ENCODE data around the gene BTBD18.
"Not testable (repeated sequence)": the region's sequence is repeated elsewhere in the genome, so short reads cannot be mapped to it uniquely, and the experiment has no call there.

Gene BTBD18

DNA sequence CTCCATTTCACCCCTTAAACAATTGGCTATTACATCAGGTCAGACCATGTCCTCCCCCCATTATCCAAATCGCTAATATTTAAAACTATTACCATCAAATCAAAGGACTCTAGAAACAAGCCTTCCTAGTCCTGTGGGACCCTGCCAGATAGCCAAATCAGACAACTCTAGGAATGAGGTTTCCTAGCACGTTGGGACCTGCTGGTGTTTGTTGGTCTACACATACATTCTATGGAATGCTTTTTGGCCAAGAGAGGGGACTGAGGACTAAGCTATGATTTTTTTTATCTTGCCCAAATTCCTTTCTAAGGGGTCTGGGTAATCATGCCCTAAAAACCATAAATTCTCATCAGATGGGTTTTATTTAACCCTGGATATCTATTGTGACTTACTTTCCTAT is 24.4 kb downstream of the BTBD18 start:
- H3K9me3 Mint-ChIP-seq (ENCODE audit: low read depth): no peaks in the 10 kb centered on the region
- no peak overlapping the region for H3K4me3 Mint-ChIP-seq
- H3K4me1 Mint-ChIP-seq (ENCODE audit: low read depth): peaks cover 17% of the 10 kb centered on the region
- no peaks in the 10 kb centered on the region for H3K27me3 Mint-ChIP-seq
- H3K36me3 Mint-ChIP-seq: no peaks in the 10 kb centered on the region
- H3K27ac Mint-ChIP-seq: no peak overlapping the region

DNA sequence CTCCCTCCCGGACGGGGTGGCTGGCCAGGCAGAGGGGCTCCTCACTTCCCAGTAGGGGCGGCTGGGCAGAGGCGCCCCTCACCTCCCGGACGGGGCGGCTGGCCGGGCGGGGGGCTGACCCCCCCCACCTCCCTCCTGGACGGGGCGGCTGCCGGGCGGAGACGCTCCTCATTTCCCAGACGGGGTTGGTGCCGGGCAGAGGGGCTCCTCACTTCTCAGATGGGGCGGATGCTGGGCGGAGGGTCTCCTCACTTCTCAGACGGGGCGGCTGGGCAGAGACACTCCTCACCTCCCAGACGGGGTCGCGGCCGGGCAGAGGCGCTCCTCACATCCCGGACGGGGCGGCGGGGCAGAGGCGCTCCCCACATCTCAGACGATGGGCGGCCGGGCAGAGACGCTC is 34.9 kb downstream of the BTBD18 start:
- not testable (repeated sequence) for H3K27me3 Mint-ChIP-seq; H3K27ac Mint-ChIP-seq; H3K36me3 Mint-ChIP-seq; H3K4me3 Mint-ChIP-seq; H3K9me3 Mint-ChIP-seq (ENCODE audit: low read depth)
- peaks cover 26% of the 10 kb centered on the region for H3K4me1 Mint-ChIP-seq (ENCODE audit: low read depth)

DNA sequence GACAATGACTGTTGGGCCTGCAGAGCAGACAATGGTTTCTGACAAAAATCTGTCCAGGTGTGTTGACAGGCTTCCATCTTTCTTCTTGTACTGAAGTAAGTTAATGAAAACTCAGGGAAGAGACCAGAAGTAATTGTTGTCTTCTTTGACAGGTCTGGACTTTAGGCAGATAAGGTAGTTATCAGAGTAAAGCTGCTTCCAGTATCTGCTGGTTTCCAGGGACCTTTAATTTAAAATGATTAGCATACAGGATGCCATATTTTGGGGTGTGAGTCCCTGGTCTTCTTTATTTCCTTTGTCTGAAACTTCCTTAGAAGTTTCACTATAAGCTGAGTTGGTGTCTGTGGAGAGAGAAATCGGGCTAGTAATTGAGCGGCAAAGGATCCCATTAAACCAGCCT is 37.8 kb downstream of the BTBD18 start:
- H3K27me3 Mint-ChIP-seq: no peaks in the 10 kb centered on the region
- peak overlapping the region; percentile 99 for H3K4me3 Mint-ChIP-seq
- peaks cover 2% of the 10 kb centered on the region for H3K36me3 Mint-ChIP-seq
- H3K9me3 Mint-ChIP-seq (ENCODE audit: low read depth): no peaks in the 10 kb centered on the region
- peaks cover 42% of the 10 kb centered on the region for H3K4me1 Mint-ChIP-seq (ENCODE audit: low read depth)
- peak overlapping the region; percentile 99 for H3K27ac Mint-ChIP-seq

DNA sequence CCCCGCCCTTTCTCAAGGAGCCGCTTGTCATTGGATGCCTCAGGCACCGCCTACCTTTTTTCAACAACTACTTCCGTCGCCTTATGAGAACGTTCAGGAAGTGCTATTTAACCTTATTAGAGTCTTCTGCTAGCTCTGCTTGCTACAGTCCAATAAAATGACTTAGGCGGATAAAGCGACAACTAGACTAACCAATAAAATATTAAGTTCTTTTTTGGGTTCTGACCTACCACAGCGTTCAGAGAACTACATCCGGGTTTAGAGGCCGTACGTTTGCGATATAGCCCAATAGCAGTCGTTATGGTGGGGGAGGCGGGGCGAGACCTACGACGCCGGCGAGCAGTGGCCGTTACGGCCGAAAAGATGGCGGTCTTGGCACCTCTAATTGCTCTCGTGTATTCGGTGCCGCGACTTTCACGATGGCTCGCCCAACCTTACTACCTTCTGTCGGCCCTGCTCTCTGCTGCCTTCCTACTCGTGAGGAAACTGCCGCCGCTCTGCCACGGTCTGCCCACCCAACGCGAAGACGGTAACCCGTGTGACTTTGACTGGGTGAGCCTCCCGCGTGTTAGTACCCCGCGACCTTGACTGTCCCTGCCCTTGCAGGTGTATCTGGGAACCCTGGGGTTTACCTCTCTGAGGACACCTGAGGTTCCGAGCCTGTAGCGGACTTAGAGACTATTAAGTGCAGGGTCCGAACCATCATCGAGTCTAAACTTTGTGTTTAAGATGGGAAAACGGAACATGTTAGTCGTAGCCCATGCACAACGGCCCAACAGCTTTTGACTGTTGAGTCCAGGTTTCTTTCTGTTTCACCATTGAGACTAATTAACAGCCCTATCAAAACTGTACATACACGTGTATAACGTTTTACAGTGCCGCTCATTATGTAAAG is 39.1 kb downstream of the BTBD18 start, which contains the start of gene TMX2:
TSS of gene TMX2 (plus strand) at position 338 of the 895 bp plus-strand sequence. CDS start at position 364, 26 bp downstream.
- Mint-ChIP-seq H3K4me1 (ENCODE audit: low read depth) (peaks cover 44% of the 10 kb centered on the region), H3K27me3 (no peaks in the 10 kb centered on the region), H3K36me3 (no peaks in the 10 kb centered on the region), H3K9me3 (ENCODE audit: low read depth) (no peaks in the 10 kb centered on the region), H3K27ac (peak within 1 kb of the TSS; percentile 99), H3K4me3 (peak within 1 kb of the TSS; percentile 99)

DNA sequence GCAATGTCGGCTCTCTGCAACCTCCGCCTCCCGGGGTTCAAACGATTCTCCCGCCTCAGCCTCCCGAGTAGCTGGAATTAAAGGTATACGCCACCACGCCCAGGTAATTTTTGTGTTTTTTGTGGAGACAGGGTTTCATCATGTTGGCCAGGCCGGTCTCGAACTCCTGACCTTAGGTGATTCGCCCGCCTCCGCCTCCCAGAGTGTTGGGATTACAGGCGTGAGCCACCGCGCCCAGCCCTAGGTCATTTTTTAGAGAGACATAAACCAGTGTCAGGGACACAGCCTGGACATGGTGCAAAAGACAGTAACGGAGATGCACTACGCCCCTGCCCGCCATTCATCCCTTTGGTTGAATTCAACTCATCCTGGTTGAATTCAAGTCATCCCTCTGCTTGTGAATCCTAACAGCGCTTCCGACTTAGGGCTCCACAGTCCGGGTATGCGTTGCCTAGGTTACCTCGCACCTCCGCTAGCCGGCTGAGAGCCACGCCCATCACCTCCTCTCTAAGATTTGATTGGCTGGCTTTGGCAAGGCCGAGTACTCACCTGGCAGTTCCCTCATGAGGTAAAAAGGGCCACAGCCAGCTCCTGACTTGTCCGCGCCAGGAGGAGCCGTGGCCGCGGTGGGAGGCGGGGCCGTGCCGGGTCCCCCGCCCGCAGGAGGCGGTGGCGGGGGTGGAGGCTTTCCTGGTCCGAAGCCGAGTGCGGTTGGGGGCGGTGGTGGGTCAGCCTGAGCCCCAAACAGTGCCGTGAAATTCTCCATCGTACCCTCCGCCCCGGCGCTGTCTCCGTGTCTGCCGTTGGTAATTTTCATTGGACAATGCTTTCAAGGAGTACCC is 40.0 kb downstream of the BTBD18 start, which contains the start of gene MED19:
TSS of gene MED19 (minus strand) at position 802 of the 842 bp plus-strand sequence. CDS start at position 766, 36 bp downstream.
- Mint-ChIP-seq H3K27me3 (no peaks in the 10 kb centered on the region), H3K9me3 (ENCODE audit: low read depth) (no peaks in the 10 kb centered on the region), H3K36me3 (no peaks in the 10 kb centered on the region), H3K4me3 (peak within 1 kb of the TSS; percentile 99), H3K4me1 (ENCODE audit: low read depth) (peaks cover 44% of the 10 kb centered on the region), H3K27ac (peak within 1 kb of the TSS; percentile 99)

DNA sequence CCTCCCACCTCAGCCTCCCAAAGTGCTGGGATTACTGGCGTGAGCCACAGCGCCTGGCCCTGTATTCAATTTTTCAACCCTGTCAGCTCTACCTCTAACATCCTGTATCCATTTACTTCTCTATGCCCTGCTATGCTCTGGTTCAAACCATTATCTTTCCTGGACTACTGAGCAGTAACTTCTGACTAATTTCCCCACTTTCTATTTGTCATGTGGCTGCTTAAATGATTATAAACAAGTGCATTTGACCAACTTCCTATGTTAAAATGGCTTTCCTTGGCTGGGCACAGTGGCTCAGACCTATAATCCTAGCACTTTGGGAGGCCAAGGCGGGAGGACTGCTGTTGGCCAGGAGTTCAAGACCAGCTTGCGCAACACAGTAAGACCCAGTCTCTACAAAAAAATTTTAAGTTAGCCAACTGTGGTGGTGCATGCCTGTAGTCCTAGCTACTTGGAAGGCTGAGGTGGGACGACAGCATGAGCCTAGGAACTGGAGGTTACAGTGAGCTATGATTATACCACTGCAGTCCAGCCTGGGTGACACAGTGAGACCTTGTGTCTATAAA is 41.7 kb downstream of the BTBD18 start:
- Mint-ChIP-seq H3K36me3 (no peaks in the 10 kb centered on the region), H3K4me3 (peak overlapping the region; percentile 48), H3K27ac (no peak overlapping the region), H3K27me3 (no peaks in the 10 kb centered on the region), H3K4me1 (ENCODE audit: low read depth) (peaks cover 42% of the 10 kb centered on the region), H3K9me3 (ENCODE audit: low read depth) (no peaks in the 10 kb centered on the region)

DNA sequence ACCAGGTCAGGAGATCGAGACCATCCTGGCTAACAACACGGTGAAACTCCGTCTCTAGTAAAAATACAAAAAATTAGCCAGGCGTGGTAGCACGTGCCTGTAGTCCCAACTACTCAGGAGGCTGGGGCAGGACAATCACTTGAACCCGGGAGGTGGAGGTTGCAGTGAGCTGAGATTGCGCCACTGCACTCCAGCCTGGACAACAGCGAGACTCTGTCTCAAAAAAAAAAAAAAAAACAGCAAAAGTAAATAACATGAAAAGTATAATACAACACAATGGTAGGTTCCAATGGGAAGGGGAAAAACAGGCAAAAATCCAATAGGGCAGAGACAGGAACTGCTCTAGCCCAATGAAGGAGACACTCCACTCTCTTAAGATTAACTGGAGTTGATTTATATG is 46.2 kb downstream of the BTBD18 start:
- not testable (repeated sequence) for H3K27ac Mint-ChIP-seq; H3K36me3 Mint-ChIP-seq; H3K27me3 Mint-ChIP-seq; H3K4me3 Mint-ChIP-seq; H3K9me3 Mint-ChIP-seq (ENCODE audit: low read depth)
- peaks cover 13% of the 10 kb centered on the region for H3K4me1 Mint-ChIP-seq (ENCODE audit: low read depth)

DNA sequence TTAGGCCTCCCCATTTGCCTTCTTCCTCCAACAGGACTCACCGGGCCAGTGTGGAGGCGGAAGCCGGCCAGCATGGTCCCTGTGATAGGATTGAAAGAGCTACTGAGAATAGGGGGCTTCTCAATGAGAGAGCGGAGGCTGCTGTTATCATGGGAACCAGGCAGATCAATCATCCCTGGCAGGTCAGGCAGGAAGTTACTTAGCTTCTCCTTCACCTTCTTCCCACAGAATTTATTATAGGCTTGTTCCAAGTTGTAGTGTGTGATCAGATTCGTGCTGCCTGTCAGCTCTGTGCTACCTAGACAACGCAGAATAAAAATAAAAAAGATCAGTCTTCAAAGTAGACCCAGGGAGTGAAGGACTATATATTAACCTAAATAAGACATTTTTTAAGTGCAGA is 46.7 kb downstream of the BTBD18 start:
- Mint-ChIP-seq H3K36me3 (no peaks in the 10 kb centered on the region), H3K4me1 (ENCODE audit: low read depth) (peaks cover 10% of the 10 kb centered on the region), H3K27ac (peak overlapping the region; percentile 61), H3K9me3 (ENCODE audit: low read depth) (no peaks in the 10 kb centered on the region), H3K27me3 (no peaks in the 10 kb centered on the region), H3K4me3 (no peak overlapping the region)

DNA sequence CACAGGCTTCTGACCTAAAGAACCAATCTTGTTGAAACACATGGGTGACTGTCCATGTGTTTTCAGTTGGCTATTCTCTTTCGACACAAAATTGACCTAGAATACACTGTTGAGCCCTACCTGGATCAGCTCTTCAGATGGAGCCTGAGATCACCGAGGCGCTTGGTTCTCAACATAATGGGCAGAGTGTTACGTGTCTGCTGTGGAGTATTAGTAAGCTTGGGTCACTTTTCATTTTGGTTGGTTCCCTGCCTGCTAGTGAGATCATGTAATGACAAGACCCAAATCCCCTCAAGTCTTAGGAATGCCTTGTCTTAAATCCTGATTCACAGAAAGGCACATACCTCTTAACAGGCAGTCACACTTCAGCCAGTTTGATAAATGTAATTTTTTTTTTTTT is 48.3 kb downstream of the BTBD18 start:
- Mint-ChIP-seq H3K9me3 (ENCODE audit: low read depth) (no peaks in the 10 kb centered on the region), H3K36me3 (peaks cover 4% of the 10 kb centered on the region), H3K27me3 (no peaks in the 10 kb centered on the region), H3K4me3 (no peak overlapping the region), H3K27ac (no peak overlapping the region), H3K4me1 (ENCODE audit: low read depth) (peaks cover 4% of the 10 kb centered on the region)

DNA sequence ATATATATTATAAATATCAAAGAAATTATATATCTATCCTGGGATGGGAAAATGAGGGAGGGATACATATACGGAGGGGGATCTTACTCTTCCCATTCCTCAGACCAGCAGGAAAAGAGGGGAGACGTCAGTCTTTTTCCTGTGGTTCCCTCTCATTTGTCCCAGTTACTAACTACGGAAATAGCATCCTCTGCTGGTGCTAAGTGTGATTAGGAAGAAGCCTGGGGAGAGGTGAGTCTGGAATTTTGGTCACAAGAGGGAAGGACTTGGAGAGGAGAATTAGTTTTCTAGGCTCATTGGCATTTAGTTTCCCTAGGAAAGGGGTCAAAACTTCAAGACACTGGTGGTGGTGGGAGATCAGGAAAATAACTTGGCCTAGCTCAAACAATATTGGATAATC is 51.2 kb downstream of the BTBD18 start:
- Mint-ChIP-seq H3K27me3 (no peaks in the 10 kb centered on the region), H3K9me3 (ENCODE audit: low read depth) (no peaks in the 10 kb centered on the region), H3K4me3 (no peak overlapping the region), H3K4me1 (ENCODE audit: low read depth) (no peaks in the 10 kb centered on the region), H3K36me3 (peaks cover 4% of the 10 kb centered on the region), H3K27ac (no peak overlapping the region)

DNA sequence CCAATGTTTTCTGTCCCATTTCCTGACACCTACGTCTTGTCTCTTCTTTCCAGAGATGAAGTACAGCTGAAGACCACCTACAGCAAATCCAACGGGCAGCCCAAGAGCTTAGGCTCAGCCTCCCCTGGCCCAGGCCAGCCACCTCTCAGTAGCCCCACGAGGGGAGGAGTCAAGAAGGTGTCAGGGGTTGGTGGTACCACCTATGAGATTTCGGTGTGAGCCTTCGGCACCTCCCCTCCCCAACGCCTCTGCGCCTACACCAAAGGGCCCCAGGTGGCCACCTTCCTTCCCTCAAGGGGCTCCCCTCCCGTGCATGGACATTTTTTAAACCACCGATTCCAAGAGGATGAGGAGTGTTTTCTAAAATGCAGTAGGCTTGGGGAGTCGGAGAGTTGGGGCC is 51.8 kb downstream of the BTBD18 start:
- Mint-ChIP-seq H3K27me3 (no peaks in the 10 kb centered on the region), H3K27ac (no peak overlapping the region), H3K36me3 (peaks cover 4% of the 10 kb centered on the region), H3K9me3 (ENCODE audit: low read depth) (no peaks in the 10 kb centered on the region), H3K4me1 (ENCODE audit: low read depth) (no peaks in the 10 kb centered on the region), H3K4me3 (no peak overlapping the region)

DNA sequence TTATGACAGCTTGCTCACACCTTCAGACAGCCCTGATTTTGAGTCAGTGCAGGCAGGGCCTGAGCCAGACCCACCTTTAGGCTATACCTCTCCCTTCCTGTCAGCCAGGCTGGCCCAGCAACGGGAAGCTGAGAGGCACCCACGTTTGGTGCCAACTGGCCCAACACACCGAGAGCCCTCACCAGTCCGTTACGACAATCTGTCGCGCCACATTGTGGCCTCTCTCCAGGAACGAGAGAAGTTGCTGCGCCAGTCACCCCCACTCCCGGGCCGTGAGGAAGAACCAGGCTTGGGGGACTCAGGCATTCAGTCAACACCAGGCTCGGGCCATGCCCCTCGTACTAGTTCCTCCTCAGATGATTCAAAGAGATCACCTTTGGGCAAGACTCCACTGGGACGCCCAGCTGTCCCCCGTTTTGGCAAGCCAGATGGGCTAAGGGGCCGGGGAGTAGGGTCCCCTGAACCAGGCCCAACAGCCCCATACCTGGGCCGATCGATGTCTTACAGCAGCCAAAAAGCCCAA is 52.7 kb downstream of the BTBD18 start:
- peaks cover 4% of the 10 kb centered on the region for H3K36me3 Mint-ChIP-seq
- H3K27me3 Mint-ChIP-seq: no peaks in the 10 kb centered on the region
- H3K4me1 Mint-ChIP-seq (ENCODE audit: low read depth): no peaks in the 10 kb centered on the region
- no peak overlapping the region for H3K4me3 Mint-ChIP-seq
- H3K9me3 Mint-ChIP-seq (ENCODE audit: low read depth): no peaks in the 10 kb centered on the region
- no peak overlapping the region for H3K27ac Mint-ChIP-seq

Data from activated naive CD8-positive, alpha-beta T cell (primary cell).